Retinal pigment epithelial cell (primary cell): Measurements from ENCODE around the gene SAPCD2.

Experiments used
- DNase-seq: peaks from one replicate; pipeline ENCODE4 v3.0.0-alpha.2; 2010; ENCODE audit warnings: low read depth
- H3K4me3 ChIP-seq: 2 replicates; pipeline ENCODE4 v1.5.1; 2011; ENCODE audit warnings: mild to moderate bottlenecking, low read length, control low read depth, moderate library complexity
- CTCF ChIP-seq: conservative IDR thresholded peaks from 2 replicates; pipeline ENCODE4 v1.5.1; 2011; ENCODE audit warnings: low read depth, low read length, control low read depth, inconsistent platforms

The SAPCD2 gene

GRCh38 chr9:137079401-137079787 is 9.0 kb upstream of the SAPCD2 start:
- no peak overlapping the region for H3K4me3 ChIP-seq
- TF ChIP-seq CTCF = no peak
- no peak for DNase-seq

DNA sequence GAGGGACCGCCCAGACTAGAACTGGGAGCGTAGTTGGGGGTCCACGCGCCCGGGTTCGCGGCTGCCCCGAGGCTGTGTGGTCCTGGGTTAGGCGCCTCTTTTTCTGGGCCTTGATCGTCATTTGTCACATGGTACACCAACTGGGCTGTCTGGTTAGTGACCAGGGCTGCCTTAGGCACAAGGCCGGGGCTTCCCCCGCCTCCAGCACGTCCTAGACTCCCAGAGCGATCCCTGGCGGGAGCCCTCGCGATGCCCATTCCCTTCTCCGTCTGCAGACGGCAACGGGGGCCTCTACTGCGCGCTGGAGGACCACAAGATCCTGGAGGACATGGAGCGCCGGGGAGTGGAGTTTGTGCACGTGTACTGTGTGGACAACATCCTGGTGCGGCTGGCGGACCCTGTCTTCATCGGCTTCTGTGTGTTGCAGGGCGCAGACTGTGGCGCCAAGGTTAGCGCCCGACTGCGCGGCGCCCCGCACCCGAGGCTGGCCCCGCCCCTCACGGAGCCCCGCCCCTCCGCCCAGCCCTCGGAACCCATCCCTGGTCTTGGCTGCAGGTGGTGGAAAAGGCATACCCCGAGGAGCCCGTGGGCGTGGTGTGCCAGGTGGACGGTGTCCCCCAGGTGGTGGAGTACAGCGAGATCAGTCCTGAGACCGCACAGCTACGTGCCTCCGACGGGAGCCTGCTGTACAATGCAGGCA is 8.5 kb upstream of the SAPCD2 start:
- DNase-seq = no peak
- peak overlapping the region; percentile 64 for H3K4me3 ChIP-seq
- no peak for TF ChIP-seq CTCF

- no peak for TF ChIP-seq CTCF
- peak overlapping the region; percentile 64 for H3K4me3 ChIP-seq
- no peak for DNase-seq
These were observed 7.7 kb upstream of the SAPCD2 start for GRCh38 chr9:137077758-137078693.

DNA sequence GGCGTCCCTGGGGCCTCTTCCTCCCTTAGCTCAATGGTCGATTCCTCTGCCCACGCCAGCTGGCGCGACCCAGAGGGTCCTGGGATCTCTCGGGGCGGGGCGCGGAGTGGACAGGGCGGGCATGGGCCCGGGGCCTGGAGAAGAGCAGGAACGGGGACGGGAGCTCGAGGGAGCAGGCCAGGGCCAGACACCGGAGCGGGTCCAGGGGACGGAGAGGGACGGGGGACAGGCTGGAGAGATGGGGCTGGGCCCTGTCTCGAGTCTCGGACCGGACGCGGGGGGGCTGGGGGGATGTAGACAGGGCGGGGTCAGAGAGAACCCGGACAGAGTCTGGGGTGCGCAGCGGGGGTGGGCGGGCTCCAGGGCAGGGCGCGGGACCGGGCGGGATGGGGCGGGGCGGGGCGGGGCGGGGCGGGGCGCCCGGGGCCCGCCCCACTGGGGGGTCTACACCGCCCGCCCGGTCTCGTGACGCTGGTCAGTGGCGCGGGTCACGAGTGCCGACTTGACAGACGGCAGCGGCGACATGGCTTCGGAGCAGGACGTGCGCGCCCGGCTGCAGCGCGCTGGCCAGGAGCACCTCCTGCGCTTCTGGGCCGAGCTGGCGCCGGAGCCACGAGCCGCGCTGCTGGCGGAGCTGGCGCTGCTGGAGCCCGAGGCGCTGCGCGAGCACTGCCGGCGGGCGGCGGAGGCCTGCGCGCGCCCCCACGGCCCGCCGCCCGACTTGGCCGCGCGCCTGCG is 6.8 kb upstream of the SAPCD2 start, which contains the start of gene UAP1L1:
Gene UAP1L1, plus strand, starts transcription at position 508 of the 738 bp plus-strand sequence. Its CDS starts 16 bp downstream, at position 524.
- H3K4me3 ChIP-seq = peak within 1 kb of the TSS; percentile 64
- TF ChIP-seq CTCF = no peak
- DNase-seq = no peak

DNA sequence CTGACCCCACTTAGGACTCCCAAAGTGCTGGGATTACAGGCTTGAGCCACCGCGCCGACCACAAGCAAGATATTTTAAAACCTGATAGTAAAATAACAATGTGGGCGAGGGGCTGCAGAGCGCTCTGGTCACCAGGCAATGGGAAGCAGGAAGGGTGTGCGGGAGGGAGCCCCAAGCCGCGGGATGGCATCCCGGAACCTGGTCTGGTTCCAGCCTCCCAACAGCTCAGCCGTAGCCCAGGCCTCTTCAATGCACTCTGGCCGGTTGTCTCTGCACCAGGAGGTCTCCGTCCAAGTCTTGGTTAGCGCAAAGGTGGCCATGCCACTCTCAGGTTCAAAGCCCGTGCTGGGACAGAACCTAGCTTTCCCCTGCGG is 6.3 kb upstream of the SAPCD2 start:
- DNase-seq = no peak
- TF ChIP-seq CTCF = no peak
- H3K4me3 ChIP-seq = peak overlapping the region; percentile 33

- DNase-seq = no peak
- TF ChIP-seq CTCF = no peak
- no peak overlapping the region for H3K4me3 ChIP-seq
These were observed 5.0 kb upstream of the SAPCD2 start for GRCh38 chr9:137075275-137075775.
